Natural killer cell (primary cell): ENCODE results near the gene PARG. TPM values are rescaled to one million over a fixed set of nuclear protein-coding genes. Genes with fewer than 3 reads are reported as not detected.
A peak's percentile ranks its signal among the peaks of the same experiment; 100 is the strongest.
"Not testable (repeated sequence)": the region's sequence is repeated elsewhere in the genome, so short reads cannot be mapped to it uniquely, and the experiment has no call there.

Source experiments
- ATAC-seq, 3 donors: fragments of 150-1000 bp in 2 of 3; fragments of 200-7000 bp in 1 of 3; cut with Tn5 transposase; 1 replicate in 1 of 3; 2 replicates in 2 of 3; pipeline ENCODE4 v1.10.0; 2021; ENCODE audit warnings: mild to moderate bottlenecking in 2 of 3, moderate library complexity in 2 of 3
- DNase-seq, 2 donors: peaks; one replicate each; pipeline versions ENCODE4 v3.0.0 to v3.0.0-alpha.2; 2013 to 2021; ENCODE audit warnings: mixed read lengths in 1 of 2
- H3K27ac ChIP-seq: one replicate; pipeline ENCODE4 v1.5.1; 2013; ENCODE audit warnings: mild to moderate bottlenecking, low read length
- H3K27me3 ChIP-seq: one replicate; pipeline ENCODE4 v1.6.1; 2013; ENCODE audit warnings: low read length; ENCODE audit not compliant: control insufficient read depth, insufficient read depth
- H3K36me3 ChIP-seq: one replicate; pipeline ENCODE4 v1.6.1; 2013; ENCODE audit warnings: low read length; ENCODE audit not compliant: control insufficient read depth, insufficient read depth
- H3K4me1 ChIP-seq: one replicate; pipeline ENCODE4 v1.6.1; 2013; ENCODE audit warnings: low read length; ENCODE audit not compliant: control insufficient read depth, insufficient read depth
- H3K4me3 ChIP-seq: one replicate; pipeline ENCODE4 v1.5.1; 2013; ENCODE audit warnings: low read length
- H3K9me3 ChIP-seq: one replicate; pipeline ENCODE4 v1.6.1; 2013; ENCODE audit warnings: low read length; ENCODE audit not compliant: control insufficient read depth, insufficient read depth
- H3K27ac Mint-ChIP-seq, 2 donors: one replicate each; pipeline ENCODE4 v1.8.0; 2022; ENCODE audit warnings: mild to moderate bottlenecking in 2 of 2, mixed read lengths in 2 of 2, moderate library complexity in 1 of 2
- H3K27me3 Mint-ChIP-seq, 2 donors: one replicate each; pipeline ENCODE4 v1.8.0; 2022; ENCODE audit warnings: low read depth in 2 of 2, mixed read lengths in 2 of 2
- H3K36me3 Mint-ChIP-seq: one replicate; pipeline ENCODE4 v1.8.0; 2022; ENCODE audit warnings: mixed read lengths
- H3K4me1 Mint-ChIP-seq, 2 donors: one replicate each; pipeline ENCODE4 v1.8.0; 2022; ENCODE audit warnings: mixed read lengths in 2 of 2
- H3K4me3 Mint-ChIP-seq: one replicate; pipeline ENCODE4 v1.8.0; 2022; ENCODE audit warnings: mild to moderate bottlenecking, moderate library complexity, mixed read lengths
- H3K9me3 Mint-ChIP-seq, 2 donors: one replicate each; pipeline ENCODE4 v1.8.0; 2022; ENCODE audit warnings: mixed read lengths in 2 of 2
- WGBS: methylation state at CpG from one replicate; pipeline ENCODE4 v1.1.7; 2013; ENCODE audit warnings: missing lambda C conversion rate; ENCODE audit not compliant: insufficient coverage; 5-methylcytosine and 5-hydroxymethylcytosine counted together
- intact Hi-C: fragments of 100-400 bp; cut with micrococcal nuclease; formaldehyde crosslinking; loops from one replicate; pipeline ENCODE4 v1.14.2; 2022
- total RNA-seq, 4 donors: library from RNA; stranded (reverse); fragments of 120-200 nt in 1 of 4; gene quantifications; one replicate each; pipeline versions ENCODE4 v1.2.3 to v1.2.4, GENCODE V29; 2013 to 2022

The PARG gene
- total RNA-seq, 3 donors from 2014 or later (not counting 1 experiment from before 2014, with no cell fraction given): 26.2 to 35.2 (median 34.9) TPM

GRCh38 chr10:49953122-49953521, 11.3 kb upstream of the PARG start:
- peak in 1 of 3 donors; percentile 35 for ATAC-seq
- H3K27ac Mint-ChIP-seq, H3K4me3 Mint-ChIP-seq, H3K4me1 ChIP-seq, H3K36me3 Mint-ChIP-seq, H3K4me3 ChIP-seq, intact Hi-C loops, H3K27me3 Mint-ChIP-seq, H3K27ac ChIP-seq, H3K27me3 ChIP-seq, H3K4me1 Mint-ChIP-seq, DNase-seq, H3K9me3 Mint-ChIP-seq, H3K9me3 ChIP-seq: not testable (repeated sequence)
- H3K36me3 ChIP-seq: peaks cover 11% of the 10 kb centered on the region
- WGBS: no CpG with 5 or more reads among the region's 3 CpGs

GRCh38 chr10:49952006-49952405, 10.2 kb upstream of the PARG start:
- H3K4me1 ChIP-seq, DNase-seq, H3K36me3 ChIP-seq, H3K27ac ChIP-seq, H3K4me3 Mint-ChIP-seq, H3K27me3 Mint-ChIP-seq, ATAC-seq, H3K27me3 ChIP-seq, H3K4me1 Mint-ChIP-seq, H3K4me3 ChIP-seq, H3K9me3 ChIP-seq, H3K27ac Mint-ChIP-seq, H3K9me3 Mint-ChIP-seq, intact Hi-C loops, H3K36me3 Mint-ChIP-seq: not testable (repeated sequence)
- WGBS: 95% methylated on average over 2 of the region's 3 CpGs

GRCh38 chr10:49948737-49949136, 6.9 kb upstream of the PARG start:
- DNase-seq, intact Hi-C loops, H3K27me3 Mint-ChIP-seq, H3K36me3 Mint-ChIP-seq, H3K9me3 Mint-ChIP-seq, H3K36me3 ChIP-seq, H3K4me3 ChIP-seq, H3K4me1 ChIP-seq, H3K4me3 Mint-ChIP-seq, H3K27ac Mint-ChIP-seq, H3K4me1 Mint-ChIP-seq, H3K27me3 ChIP-seq, H3K9me3 ChIP-seq, H3K27ac ChIP-seq, ATAC-seq: not testable (repeated sequence)
- 91% methylated on average over 2 of the region's 2 CpGs for WGBS

GRCh38 chr10:49948142-49948541, 6.3 kb upstream of the PARG start:
- H3K27ac Mint-ChIP-seq, H3K27me3 ChIP-seq, H3K27me3 Mint-ChIP-seq, H3K36me3 ChIP-seq, intact Hi-C loops, H3K4me1 Mint-ChIP-seq, H3K4me3 ChIP-seq, H3K27ac ChIP-seq, H3K9me3 ChIP-seq, H3K4me1 ChIP-seq, H3K9me3 Mint-ChIP-seq, DNase-seq, ATAC-seq, H3K4me3 Mint-ChIP-seq, H3K36me3 Mint-ChIP-seq: not testable (repeated sequence)
- WGBS: no CpG with 5 or more reads among the region's 2 CpGs

- peaks cover 35 to 43% of the 10 kb centered on the region in 2 donors for H3K4me1 Mint-ChIP-seq
- DNase-seq, ATAC-seq, H3K9me3 Mint-ChIP-seq, H3K9me3 ChIP-seq, H3K36me3 Mint-ChIP-seq, intact Hi-C loops, H3K27ac ChIP-seq, H3K27me3 ChIP-seq, H3K27me3 Mint-ChIP-seq, H3K4me3 ChIP-seq, H3K36me3 ChIP-seq, H3K4me3 Mint-ChIP-seq: not testable (repeated sequence)
- WGBS: 72% methylated on average over 1 of the region's 2 CpGs
- H3K27ac Mint-ChIP-seq: peak overlapping the region in 1 of 2 donors; percentile 92
- peaks cover 13% of the 10 kb centered on the region for H3K4me1 ChIP-seq
Measured at GRCh38 chr10:49943607-49944006, 1.8 kb upstream of the PARG start.

GRCh38 chr10:49942339-49942705, 495 bp upstream of the PARG start:
- H3K36me3 Mint-ChIP-seq, H3K36me3 ChIP-seq, H3K9me3 Mint-ChIP-seq, intact Hi-C loops, H3K27me3 ChIP-seq, H3K9me3 ChIP-seq, H3K27me3 Mint-ChIP-seq: not testable (repeated sequence)
- Histone ChIP-seq H3K4me3 (peak overlapping the region; percentile 74), H3K4me1 (peaks cover 13% of the 10 kb centered on the region), H3K27ac (peak overlapping the region; percentile 61)
- Mint-ChIP-seq H3K4me3 (peak overlapping the region; percentile 100), H3K4me1 (peaks cover 40 to 43% of the 10 kb centered on the region in 2 donors), H3K27ac (peak overlapping the region; percentile 92 to 97)
- WGBS: under 1% methylated on average over 12 of the region's 12 CpGs
- DNase-seq (peak in 1 of 2 donors; percentile 9), ATAC-seq (peak; percentile 7 to 22 (median 10))

- H3K4me3 ChIP-seq, H3K27ac Mint-ChIP-seq, H3K4me3 Mint-ChIP-seq, H3K27me3 Mint-ChIP-seq, H3K4me1 ChIP-seq, H3K9me3 Mint-ChIP-seq, H3K36me3 ChIP-seq, H3K27me3 ChIP-seq, H3K4me1 Mint-ChIP-seq, intact Hi-C loops, H3K27ac ChIP-seq, ATAC-seq, DNase-seq, H3K9me3 ChIP-seq: not testable (repeated sequence)
- no CpG with 5 or more reads among the region's 7 CpGs for WGBS
- peaks cover 11% of the 10 kb centered on the region for H3K36me3 Mint-ChIP-seq
Measured at GRCh38 chr10:49931959-49932728, 9.7 kb downstream of the PARG start.

GRCh38 chr10:49931276-49931675, 10.6 kb downstream of the PARG start:
- H3K4me1 ChIP-seq, ATAC-seq, H3K4me3 ChIP-seq, H3K4me1 Mint-ChIP-seq, H3K27me3 Mint-ChIP-seq, DNase-seq, H3K27ac ChIP-seq, intact Hi-C loops, H3K9me3 ChIP-seq, H3K27me3 ChIP-seq, H3K9me3 Mint-ChIP-seq, H3K36me3 ChIP-seq, H3K4me3 Mint-ChIP-seq, H3K27ac Mint-ChIP-seq: not testable (repeated sequence)
- peaks cover 17% of the 10 kb centered on the region for H3K36me3 Mint-ChIP-seq
- 96% methylated on average over 2 of the region's 5 CpGs for WGBS
